Suprapubic skin (tissue), 3 donors: ENCODE data around the gene TMEM217.

Experiments used
- POLR2AphosphoS5 ChIP-seq, 3 donors: sonication (generic); formaldehyde crosslinking; IDR thresholded peaks; one replicate each; pipeline ENCODE4 v1.6.1; 2017; ENCODE audit warnings: antibody characterized with exemption in 3 of 3
- TF ChIP-seq, protein P1 (sequence below), 2 donors: fragments of 200-600 bp in 1 of 2; fragments of 450-650 bp in 1 of 2; sonication (generic) in 1 of 2; IDR thresholded peaks; one replicate each; pipeline ENCODE4 v1.5.1; 2016 to 2019; ENCODE audit warnings: antibody characterized with exemption in 2 of 2, mild to moderate bottlenecking in 1 of 2, moderate library complexity in 1 of 2

DNA sequence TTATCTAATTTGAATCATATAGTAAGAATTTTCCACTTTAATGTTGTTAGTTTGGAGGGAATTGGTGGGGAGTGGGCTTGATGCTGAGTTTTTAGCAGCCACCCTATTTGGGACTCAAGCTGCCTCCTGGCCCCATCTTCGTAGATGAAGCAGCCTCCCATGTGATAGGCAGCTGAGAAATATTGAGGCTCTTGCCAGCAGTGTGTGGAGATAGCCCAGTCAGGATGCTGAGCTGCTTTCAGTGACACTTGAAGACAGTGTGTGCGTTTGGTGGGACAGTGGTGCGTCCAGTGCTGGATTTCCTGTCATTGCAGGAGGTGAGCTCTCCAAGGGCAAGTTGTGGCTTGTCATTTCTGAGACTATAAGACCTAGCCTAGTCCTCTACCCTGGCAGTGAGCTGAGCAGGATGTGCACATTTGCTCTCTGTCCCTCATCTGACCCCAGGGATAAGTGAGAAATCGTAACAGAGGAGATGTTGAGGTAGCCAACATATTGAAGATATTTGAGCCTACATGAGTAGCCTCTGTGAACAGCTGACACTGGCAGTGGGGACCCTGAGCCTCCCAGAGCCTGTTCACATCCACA, 48.0 kb upstream of the TMEM217 start:
- TF ChIP-seq POLR2AphosphoS5 (IDR thresholded peaks at IDR 0.05) = no peak
- TF ChIP-seq, protein P1, sequence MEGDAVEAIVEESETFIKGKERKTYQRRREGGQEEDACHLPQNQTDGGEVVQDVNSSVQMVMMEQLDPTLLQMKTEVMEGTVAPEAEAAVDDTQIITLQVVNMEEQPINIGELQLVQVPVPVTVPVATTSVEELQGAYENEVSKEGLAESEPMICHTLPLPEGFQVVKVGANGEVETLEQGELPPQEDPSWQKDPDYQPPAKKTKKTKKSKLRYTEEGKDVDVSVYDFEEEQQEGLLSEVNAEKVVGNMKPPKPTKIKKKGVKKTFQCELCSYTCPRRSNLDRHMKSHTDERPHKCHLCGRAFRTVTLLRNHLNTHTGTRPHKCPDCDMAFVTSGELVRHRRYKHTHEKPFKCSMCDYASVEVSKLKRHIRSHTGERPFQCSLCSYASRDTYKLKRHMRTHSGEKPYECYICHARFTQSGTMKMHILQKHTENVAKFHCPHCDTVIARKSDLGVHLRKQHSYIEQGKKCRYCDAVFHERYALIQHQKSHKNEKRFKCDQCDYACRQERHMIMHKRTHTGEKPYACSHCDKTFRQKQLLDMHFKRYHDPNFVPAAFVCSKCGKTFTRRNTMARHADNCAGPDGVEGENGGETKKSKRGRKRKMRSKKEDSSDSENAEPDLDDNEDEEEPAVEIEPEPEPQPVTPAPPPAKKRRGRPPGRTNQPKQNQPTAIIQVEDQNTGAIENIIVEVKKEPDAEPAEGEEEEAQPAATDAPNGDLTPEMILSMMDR (IDR thresholded peaks at IDR 0.05) = no peak
